ENCODE measurements around the gene PCDHB10.
"Not testable (repeated sequence)": the region's sequence is repeated elsewhere in the genome, so short reads cannot be mapped to it uniquely, and the experiment has no call there.

DNA sequence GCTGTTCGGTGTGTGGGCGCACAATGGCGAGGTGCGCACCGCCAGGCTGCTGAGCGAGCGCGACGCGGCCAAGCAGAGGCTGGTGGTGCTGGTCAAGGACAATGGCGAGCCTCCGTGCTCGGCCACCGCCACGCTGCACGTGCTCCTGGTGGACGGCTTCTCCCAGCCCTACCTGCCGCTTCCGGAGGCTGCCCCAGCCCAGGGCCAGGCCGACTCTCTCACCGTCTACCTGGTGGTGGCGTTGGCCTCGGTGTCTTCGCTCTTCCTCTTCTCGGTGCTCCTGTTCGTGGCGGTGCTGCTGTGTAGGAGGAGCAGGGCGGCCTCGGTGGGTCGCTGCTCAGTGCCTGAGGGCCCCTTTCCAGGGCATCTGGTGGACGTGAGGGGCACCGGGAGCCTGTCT, 12.3 kb upstream of the PCDHB10 start:
- TF ChIP-seq POLR2A, POLR2AphosphoS5, TAF1, SPI1, POU2F2 (IDR thresholded peaks at IDR 0.05; ENCODE audit: low read depth, low read length): not testable (repeated sequence)

Measured in GM12891 (cell line).